WTC11 (cell line): ENCODE data around the gene PRPF6. TPM values are rescaled to one million over a fixed set of nuclear protein-coding genes. Genes with fewer than 3 reads are reported as not detected.

Source experiments
- ATAC-seq: fragments of 200-7000 bp; cut with Tn5 transposase; 2 replicates; pipeline ENCODE4 v1.10.0; 2021; ENCODE audit warnings: mild to moderate bottlenecking, moderate library complexity
- CTCF ChIA-PET: fragments of 300-600 bp; sonication (Branson Sonifier 250); formaldehyde crosslinking; loops from one replicate; lab custom pipeline; 2021; ENCODE audit warnings: antibody characterized with exemption; lab: Charles Lee
- POLR2A ChIA-PET: fragments of 350-600 bp; sonication (Branson Sonifier 250); formaldehyde crosslinking; loops from one replicate; lab custom pipeline; 2021; ENCODE audit warnings: antibody characterized with exemption; lab: Charles Lee
- DNase-seq: peaks from one replicate; pipeline ENCODE4 v3.0.0; 2021; ENCODE audit warnings: low spot score
- H3K27ac Mint-ChIP-seq: 2 replicates; pipeline ENCODE4 v1.8.0; 2021; ENCODE audit warnings: mixed read lengths
- H3K27me3 Mint-ChIP-seq: 2 replicates; pipeline ENCODE4 v1.8.0; 2021; ENCODE audit warnings: low read depth, mild to moderate bottlenecking, moderate library complexity, mixed read lengths
- H3K36me3 Mint-ChIP-seq: 2 replicates; pipeline ENCODE4 v1.8.0; 2021; ENCODE audit warnings: mixed read lengths
- H3K4me1 Mint-ChIP-seq: 2 replicates; pipeline ENCODE4 v1.8.0; 2022; ENCODE audit warnings: mixed read lengths
- H3K4me3 Mint-ChIP-seq: 2 replicates; pipeline ENCODE4 v1.8.0; 2021; ENCODE audit warnings: mild to moderate bottlenecking, moderate library complexity, mixed read lengths
- H3K9me3 Mint-ChIP-seq: 2 replicates; pipeline ENCODE4 v1.8.0; 2021; ENCODE audit warnings: mixed read lengths
- AFF4 ChIP-seq: sonication (generic); formaldehyde crosslinking; IDR thresholded peaks from 2 replicates; pipeline ENCODE4 v1.8.1; 2023; ENCODE audit warnings: mild to moderate bottlenecking, missing genetic modification reagents, borderline replicate concordance
- ATF2 ChIP-seq: sonication (generic); formaldehyde crosslinking; IDR thresholded peaks from 2 replicates; pipeline ENCODE4 v1.8.1; 2022; ENCODE audit warnings: low read depth, missing genetic modification reagents, borderline replicate concordance
- ATF3 ChIP-seq: sonication (generic); formaldehyde crosslinking; conservative IDR thresholded peaks from 2 replicates; pipeline ENCODE4 v1.8.1; 2022; ENCODE audit warnings: mild to moderate bottlenecking, missing genetic modification reagents
- CREM ChIP-seq: sonication (generic); formaldehyde crosslinking; IDR thresholded peaks from 2 replicates; pipeline ENCODE4 v1.8.1; 2022; ENCODE audit warnings: mild to moderate bottlenecking, missing genetic modification reagents, moderate library complexity
- ESRRA ChIP-seq: sonication (generic); formaldehyde crosslinking; IDR thresholded peaks from 2 replicates; pipeline ENCODE4 v1.8.1; 2022; ENCODE audit warnings: mild to moderate bottlenecking, missing genetic modification reagents, borderline replicate concordance
- NFYB ChIP-seq: sonication (generic); formaldehyde crosslinking; conservative IDR thresholded peaks from 2 replicates; pipeline ENCODE4 v1.8.0; 2022; ENCODE audit warnings: low read depth, missing genetic modification reagents
- RELA ChIP-seq: sonication (generic); formaldehyde crosslinking; IDR thresholded peaks from 2 replicates; pipeline ENCODE4 v1.8.1; 2022; ENCODE audit warnings: missing genetic modification reagents, mild to moderate bottlenecking, borderline replicate concordance
- SMAD3 ChIP-seq: sonication (generic); formaldehyde crosslinking; IDR thresholded peaks from 2 replicates; pipeline ENCODE4 v1.8.0; 2022; ENCODE audit warnings: missing genetic modification reagents, mild to moderate bottlenecking, borderline replicate concordance
- SP1 ChIP-seq: sonication (generic); formaldehyde crosslinking; conservative IDR thresholded peaks from 2 replicates; pipeline ENCODE4 v1.8.1; 2022; ENCODE audit warnings: missing genetic modification reagents
- TCF7 ChIP-seq: sonication (generic); formaldehyde crosslinking; IDR thresholded peaks from 2 replicates; pipeline ENCODE4 v1.8.0; 2022; ENCODE audit warnings: mild to moderate bottlenecking, low read depth, missing genetic modification reagents, moderate library complexity
- ZBTB21 ChIP-seq: sonication (generic); formaldehyde crosslinking; IDR thresholded peaks from 2 replicates; pipeline ENCODE4 v1.8.1; 2023; ENCODE audit warnings: mild to moderate bottlenecking, missing genetic modification reagents, borderline replicate concordance
- ZNF263 ChIP-seq: sonication (generic); formaldehyde crosslinking; IDR thresholded peaks from 2 replicates; pipeline ENCODE4 v1.8.1; 2022; ENCODE audit warnings: low read depth, mild to moderate bottlenecking, moderate library complexity, missing genetic modification reagents
- ZNF317 ChIP-seq: sonication (generic); formaldehyde crosslinking; IDR thresholded peaks from 2 replicates; pipeline ENCODE4 v1.8.1; 2023; ENCODE audit warnings: low read depth, mild to moderate bottlenecking, moderate library complexity, missing genetic modification reagents, borderline replicate concordance
- ZNF512 ChIP-seq: sonication (generic); formaldehyde crosslinking; IDR thresholded peaks from 2 replicates; pipeline ENCODE4 v1.8.1; 2022; ENCODE audit warnings: missing genetic modification reagents, borderline replicate concordance
- total RNA-seq: library from RNA; stranded (reverse); gene quantifications from 3 replicates; pipeline ENCODE4 v1.2.3, GENCODE V29; 2021

The PRPF6 gene
- total RNA-seq, 1 experiment from 2014 or later: 79.4 TPM

GRCh38 chr20:63939061-63939935, 41.6 kb upstream of the PRPF6 start:
- CTCF ChIA-PET: interaction anchor here (0.6 to 4.2 kb wide), 4 partner anchors 35 to 401 kb away, joined by 3 to 13 read pairs (median 3); no protein-coding TSS in a partner anchor
- no peak for DNase-seq
- Mint-ChIP-seq H3K9me3 (no peaks in the 10 kb centered on the region), H3K4me3 (peak overlapping the region; percentile 59), H3K27me3 (no peaks in the 10 kb centered on the region)
- TF ChIP-seq ATF2: no peak
- TF ChIP-seq SMAD3: no peak
- TF ChIP-seq CREM: no peak
- no peak for TF ChIP-seq ZBTB21 (CRISPR knock-in tag)
- TF ChIP-seq RELA (CRISPR knock-in tag): no peak
- TF ChIP-seq TCF7 (CRISPR knock-in tag): no peak
- TF ChIP-seq ZNF512 (CRISPR knock-in tag): no peak
- TF ChIP-seq ZNF317 (CRISPR knock-in tag): no peak
- TF ChIP-seq ESRRA (CRISPR knock-in tag): no peak
- TF ChIP-seq AFF4 (CRISPR knock-in tag): no peak
- TF ChIP-seq, all 79 proteins: peak for 0
- ATAC-seq: no peak
- no peaks in the 10 kb centered on the region; the same call in 1 of the 2 replicates for H3K36me3 Mint-ChIP-seq
- H3K4me1 Mint-ChIP-seq: peaks cover 6% of the 10 kb centered on the region
- POLR2A ChIA-PET: no interaction called here
- no peak overlapping the region for H3K27ac Mint-ChIP-seq

- ChIA-PET POLR2A (interaction anchor here (1.3 kb wide), 1 partner anchor 16 kb away, joined by 4 read pairs; the partner anchor contains the start of gene UCKL1), CTCF (interaction anchor here (1.2 to 3.6 kb wide), 3 partner anchors 34 to 164 kb away, joined by 3 to 19 read pairs (median 8); partner anchors contain the start of genes PRPF6 and SAMD10)
- Mint-ChIP-seq H3K27me3 (no peaks in the 10 kb centered on the region), H3K4me3 (peak overlapping the region; percentile 59), H3K9me3 (no peaks in the 10 kb centered on the region), H3K27ac (no peak overlapping the region), H3K4me1 (peaks cover 6% of the 10 kb centered on the region), H3K36me3 (peaks cover 2% of the 10 kb centered on the region; the same call in 1 of the 2 replicates)
- DNase-seq (no peak), ATAC-seq (no peak)
- TF ChIP-seq ZNF263 (CRISPR knock-in tag) (no peak), NFYB (CRISPR knock-in tag) (no peak), ATF3 (no peak), SP1 (CRISPR knock-in tag) (no peak)
Observed at GRCh38 chr20:63940071-63940471, 40.9 kb upstream of the PRPF6 start.
